GM23338 (cell line): ENCODE measurements around the gene XKR7. TPM values are rescaled to one million over a fixed set of nuclear protein-coding genes. Genes with fewer than 3 reads are reported as not detected.

ENCODE experiments used
- ATAC-seq: fragments of 200-7000 bp; cut with Tn5 transposase; 3 replicates; pipeline ENCODE4 v1.9.1; 2020
- DNase-seq: peaks from one replicate; pipeline ENCODE4 v3.0.0-alpha.2; 2015; ENCODE audit warnings: low spot score
- H2AFZ ChIP-seq: fragments of 200-600 bp; sonication (generic); 2 replicates; pipeline ENCODE4 v1.8.0; 2016; ENCODE audit warnings: antibody characterized with exemption, mild to moderate bottlenecking, moderate library complexity
- H3F3A ChIP-seq: fragments of 200-600 bp; sonication (generic); replicated peaks from 2 replicates; pipeline ENCODE4 v1.8.0; 2017; ENCODE audit warnings: antibody characterized with exemption, mixed run types, low read depth
- H3K27ac ChIP-seq: fragments of 200-600 bp; sonication (generic); 2 replicates; pipeline ENCODE4 v1.6.1; 2016; ENCODE audit warnings: low read depth
- H3K27me3 ChIP-seq: fragments of 200-600 bp; sonication (generic); 2 replicates; pipeline ENCODE4 v1.8.0; 2016; ENCODE audit warnings: mild to moderate bottlenecking, mixed run types, moderate library complexity; ENCODE audit not compliant: insufficient read depth
- H3K36me3 ChIP-seq: fragments of 200-600 bp; sonication (generic); 2 replicates; pipeline ENCODE4 v1.8.0; 2016; ENCODE audit warnings: mild to moderate bottlenecking; ENCODE audit not compliant: insufficient read depth
- H3K4me1 ChIP-seq: fragments of 200-600 bp; sonication (generic); 2 replicates; pipeline ENCODE4 v1.8.0; 2016; ENCODE audit warnings: mild to moderate bottlenecking, moderate library complexity; ENCODE audit not compliant: insufficient read depth
- H3K4me2 ChIP-seq: fragments of 200-600 bp; sonication (generic); 2 replicates; pipeline ENCODE4 v1.7.1; 2017; ENCODE audit warnings: mixed run types
- H3K4me3 ChIP-seq: fragments of 200-600 bp; sonication (generic); 2 replicates; pipeline ENCODE4 v1.6.1; 2016; ENCODE audit warnings: mixed run types
- H3K79me2 ChIP-seq: fragments of 200-600 bp; sonication (generic); replicated peaks from 2 replicates; pipeline ENCODE4 v1.8.0; 2017; ENCODE audit warnings: mild to moderate bottlenecking; ENCODE audit not compliant: insufficient read depth
- H3K9me2 ChIP-seq: fragments of 200-600 bp; sonication (generic); 2 replicates; pipeline ENCODE4 v1.8.0; 2017; ENCODE audit not compliant: insufficient read depth
- H4K20me1 ChIP-seq: fragments of 200-600 bp; sonication (generic); replicated peaks from 2 replicates; pipeline ENCODE4 v1.8.0; 2017; ENCODE audit warnings: mild to moderate bottlenecking; ENCODE audit not compliant: insufficient read depth
- H3K27ac Mint-ChIP-seq: 2 replicates; pipeline ENCODE4 v1.8.0; 2020; ENCODE audit warnings: inconsistent platforms, mild to moderate bottlenecking, moderate library complexity, mixed read lengths
- H3K27me3 Mint-ChIP-seq: 3 replicates; pipeline ENCODE4 v1.8.0; 2022; ENCODE audit warnings: low read depth, mild to moderate bottlenecking, moderate library complexity, mixed read lengths, inconsistent platforms; ENCODE audit not compliant: insufficient read depth, poor library complexity
- H3K36me3 Mint-ChIP-seq: 3 replicates; pipeline ENCODE4 v1.8.0; 2021; ENCODE audit warnings: low read depth, mild to moderate bottlenecking, inconsistent platforms, moderate library complexity, mixed read lengths
- H3K4me1 Mint-ChIP-seq: 3 replicates; pipeline ENCODE4 v1.8.0; 2020; ENCODE audit warnings: mild to moderate bottlenecking, inconsistent platforms, mixed read lengths
- H3K4me3 Mint-ChIP-seq: 3 replicates; pipeline ENCODE4 v1.8.0; 2021; ENCODE audit warnings: moderate library complexity, mild to moderate bottlenecking, inconsistent platforms, mixed read lengths
- H3K9me3 Mint-ChIP-seq: 3 replicates; pipeline ENCODE4 v1.8.0; 2020; ENCODE audit warnings: moderate library complexity, mild to moderate bottlenecking, inconsistent platforms, mixed read lengths
- EZH2 ChIP-seq: fragments of 200-600 bp; sonication (generic); IDR thresholded peaks from one replicate; pipeline ENCODE4 v1.8.0; 2017; ENCODE audit warnings: antibody characterized with exemption, mild to moderate bottlenecking, low read depth; ENCODE audit not compliant: unreplicated experiment
- EZH2phosphoT487 ChIP-seq: fragments of 200-600 bp; sonication (generic); IDR thresholded peaks from one replicate; pipeline ENCODE4 v1.8.1; 2018; ENCODE audit warnings: antibody characterized with exemption; ENCODE audit not compliant: unreplicated experiment
- NANOG ChIP-seq: IDR thresholded peaks from 2 replicates; pipeline ENCODE4 v1.6.1; 2016; ENCODE audit warnings: antibody characterized with exemption, borderline replicate concordance
- POLR2AphosphoS5 ChIP-seq: IDR thresholded peaks from 2 replicates; pipeline ENCODE4 v1.6.1; 2016; ENCODE audit warnings: antibody characterized with exemption, low read depth
- STAT1 ChIP-seq: IDR thresholded peaks from one replicate; pipeline ENCODE4 v1.6.1; 2016; ENCODE audit warnings: antibody characterized with exemption; ENCODE audit not compliant: unreplicated experiment
- ZNF114 ChIP-seq: fragments of 250-450 bp; sonication (Bioruptor Pico); IDR thresholded peaks from 2 replicates; pipeline ENCODE4 v1.5.0; 2020; ENCODE audit warnings: mild to moderate bottlenecking, moderate library complexity
- ZNF331 ChIP-seq: fragments of 250-450 bp; sonication (Bioruptor Pico); IDR thresholded peaks from 2 replicates; pipeline ENCODE4 v1.5.0; 2020; ENCODE audit warnings: low read depth, mild to moderate bottlenecking, moderate library complexity
- polyA plus RNA-seq: library from polyadenylated mRNA; unstranded; fragments of >200 nt; fragmentation: Nextera tagmentation; extraction: Ambion mirVana; gene quantifications from 2 replicates; pipeline ENCODE4 v1.2.1, GENCODE V29; 2016
- total RNA-seq: library from RNA; depleted of rRNA; stranded (reverse); fragments of >200 nt; shearing (Covaris generic); gene quantifications from 2 replicates; pipeline ENCODE4 v1.2.3, GENCODE V29; 2014
- TF ChIP-seq, protein P1 (sequence below): IDR thresholded peaks from 2 replicates; pipeline ENCODE4 v1.6.1; 2016; ENCODE audit warnings: antibody characterized with exemption
- TF ChIP-seq, protein P2 (sequence below): IDR thresholded peaks from one replicate; pipeline ENCODE4 v1.6.1; 2018; ENCODE audit warnings: antibody characterized with exemption; ENCODE audit not compliant: unreplicated experiment
- TF ChIP-seq, protein P3 (sequence below), 2 experiments: fragments of 200-600 bp in 1 of 2; sonication (generic) in 1 of 2; conservative IDR thresholded peaks; 2 replicates each; pipeline versions ENCODE4 v1.5.1 to v1.6.1; 2016 to 2017; ENCODE audit warnings: antibody characterized with exemption in 2 of 2, low read depth in 2 of 2, mild to moderate bottlenecking in 2 of 2, moderate library complexity in 1 of 2
- TF ChIP-seq, protein P4 (sequence below): fragments of 250-450 bp; sonication (Bioruptor Pico); IDR thresholded peaks from 2 replicates; pipeline ENCODE4 v1.5.0; 2020; ENCODE audit warnings: mild to moderate bottlenecking, moderate library complexity

The XKR7 gene
- total and polyA plus RNA-seq, 2 experiments from 2014 or later, result 0.61 to 3.9 TPM

DNA sequence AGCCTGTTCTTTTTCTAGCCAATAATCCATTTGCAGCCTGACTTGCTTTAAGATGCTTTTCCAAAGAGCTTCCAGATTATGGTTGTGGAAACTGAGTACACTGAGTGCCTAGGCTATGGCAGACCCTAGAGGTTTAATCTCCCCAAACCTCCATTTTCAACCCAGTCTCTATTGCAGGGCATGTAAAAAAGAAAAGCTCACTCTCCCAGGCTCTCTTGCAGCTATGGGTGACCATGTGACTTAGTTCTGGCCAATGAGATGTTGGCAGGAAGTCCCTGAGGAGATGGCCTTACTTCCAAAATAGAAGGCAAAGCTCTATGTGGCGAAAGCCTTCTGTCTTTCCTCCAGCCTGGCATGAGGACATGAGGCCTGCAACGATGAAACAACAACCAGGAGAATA, 19.9 kb upstream of the XKR7 start (continued):
- TF ChIP-seq, protein P1, sequence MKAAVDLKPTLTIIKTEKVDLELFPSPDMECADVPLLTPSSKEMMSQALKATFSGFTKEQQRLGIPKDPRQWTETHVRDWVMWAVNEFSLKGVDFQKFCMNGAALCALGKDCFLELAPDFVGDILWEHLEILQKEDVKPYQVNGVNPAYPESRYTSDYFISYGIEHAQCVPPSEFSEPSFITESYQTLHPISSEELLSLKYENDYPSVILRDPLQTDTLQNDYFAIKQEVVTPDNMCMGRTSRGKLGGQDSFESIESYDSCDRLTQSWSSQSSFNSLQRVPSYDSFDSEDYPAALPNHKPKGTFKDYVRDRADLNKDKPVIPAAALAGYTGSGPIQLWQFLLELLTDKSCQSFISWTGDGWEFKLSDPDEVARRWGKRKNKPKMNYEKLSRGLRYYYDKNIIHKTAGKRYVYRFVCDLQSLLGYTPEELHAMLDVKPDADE, result no peak
- no peak for TF ChIP-seq ZNF114 (CRISPR knock-in tag)
- no peak for TF ChIP-seq EZH2
- no peak for TF ChIP-seq EZH2phosphoT487
- TF ChIP-seq, protein P2, sequence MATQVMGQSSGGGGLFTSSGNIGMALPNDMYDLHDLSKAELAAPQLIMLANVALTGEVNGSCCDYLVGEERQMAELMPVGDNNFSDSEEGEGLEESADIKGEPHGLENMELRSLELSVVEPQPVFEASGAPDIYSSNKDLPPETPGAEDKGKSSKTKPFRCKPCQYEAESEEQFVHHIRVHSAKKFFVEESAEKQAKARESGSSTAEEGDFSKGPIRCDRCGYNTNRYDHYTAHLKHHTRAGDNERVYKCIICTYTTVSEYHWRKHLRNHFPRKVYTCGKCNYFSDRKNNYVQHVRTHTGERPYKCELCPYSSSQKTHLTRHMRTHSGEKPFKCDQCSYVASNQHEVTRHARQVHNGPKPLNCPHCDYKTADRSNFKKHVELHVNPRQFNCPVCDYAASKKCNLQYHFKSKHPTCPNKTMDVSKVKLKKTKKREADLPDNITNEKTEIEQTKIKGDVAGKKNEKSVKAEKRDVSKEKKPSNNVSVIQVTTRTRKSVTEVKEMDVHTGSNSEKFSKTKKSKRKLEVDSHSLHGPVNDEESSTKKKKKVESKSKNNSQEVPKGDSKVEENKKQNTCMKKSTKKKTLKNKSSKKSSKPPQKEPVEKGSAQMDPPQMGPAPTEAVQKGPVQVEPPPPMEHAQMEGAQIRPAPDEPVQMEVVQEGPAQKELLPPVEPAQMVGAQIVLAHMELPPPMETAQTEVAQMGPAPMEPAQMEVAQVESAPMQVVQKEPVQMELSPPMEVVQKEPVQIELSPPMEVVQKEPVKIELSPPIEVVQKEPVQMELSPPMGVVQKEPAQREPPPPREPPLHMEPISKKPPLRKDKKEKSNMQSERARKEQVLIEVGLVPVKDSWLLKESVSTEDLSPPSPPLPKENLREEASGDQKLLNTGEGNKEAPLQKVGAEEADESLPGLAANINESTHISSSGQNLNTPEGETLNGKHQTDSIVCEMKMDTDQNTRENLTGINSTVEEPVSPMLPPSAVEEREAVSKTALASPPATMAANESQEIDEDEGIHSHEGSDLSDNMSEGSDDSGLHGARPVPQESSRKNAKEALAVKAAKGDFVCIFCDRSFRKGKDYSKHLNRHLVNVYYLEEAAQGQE, result no peak
- TF ChIP-seq POLR2AphosphoS5, result no peak
- no peak for TF ChIP-seq NANOG
- TF ChIP-seq, protein P3, sequence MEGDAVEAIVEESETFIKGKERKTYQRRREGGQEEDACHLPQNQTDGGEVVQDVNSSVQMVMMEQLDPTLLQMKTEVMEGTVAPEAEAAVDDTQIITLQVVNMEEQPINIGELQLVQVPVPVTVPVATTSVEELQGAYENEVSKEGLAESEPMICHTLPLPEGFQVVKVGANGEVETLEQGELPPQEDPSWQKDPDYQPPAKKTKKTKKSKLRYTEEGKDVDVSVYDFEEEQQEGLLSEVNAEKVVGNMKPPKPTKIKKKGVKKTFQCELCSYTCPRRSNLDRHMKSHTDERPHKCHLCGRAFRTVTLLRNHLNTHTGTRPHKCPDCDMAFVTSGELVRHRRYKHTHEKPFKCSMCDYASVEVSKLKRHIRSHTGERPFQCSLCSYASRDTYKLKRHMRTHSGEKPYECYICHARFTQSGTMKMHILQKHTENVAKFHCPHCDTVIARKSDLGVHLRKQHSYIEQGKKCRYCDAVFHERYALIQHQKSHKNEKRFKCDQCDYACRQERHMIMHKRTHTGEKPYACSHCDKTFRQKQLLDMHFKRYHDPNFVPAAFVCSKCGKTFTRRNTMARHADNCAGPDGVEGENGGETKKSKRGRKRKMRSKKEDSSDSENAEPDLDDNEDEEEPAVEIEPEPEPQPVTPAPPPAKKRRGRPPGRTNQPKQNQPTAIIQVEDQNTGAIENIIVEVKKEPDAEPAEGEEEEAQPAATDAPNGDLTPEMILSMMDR (conservative IDR thresholded peaks at IDR 0.05; ENCODE audit: low read depth in 2 of 2), result no peak
- TF ChIP-seq ZNF331 (CRISPR knock-in tag), result no peak
- no peak for TF ChIP-seq STAT1

DNA sequence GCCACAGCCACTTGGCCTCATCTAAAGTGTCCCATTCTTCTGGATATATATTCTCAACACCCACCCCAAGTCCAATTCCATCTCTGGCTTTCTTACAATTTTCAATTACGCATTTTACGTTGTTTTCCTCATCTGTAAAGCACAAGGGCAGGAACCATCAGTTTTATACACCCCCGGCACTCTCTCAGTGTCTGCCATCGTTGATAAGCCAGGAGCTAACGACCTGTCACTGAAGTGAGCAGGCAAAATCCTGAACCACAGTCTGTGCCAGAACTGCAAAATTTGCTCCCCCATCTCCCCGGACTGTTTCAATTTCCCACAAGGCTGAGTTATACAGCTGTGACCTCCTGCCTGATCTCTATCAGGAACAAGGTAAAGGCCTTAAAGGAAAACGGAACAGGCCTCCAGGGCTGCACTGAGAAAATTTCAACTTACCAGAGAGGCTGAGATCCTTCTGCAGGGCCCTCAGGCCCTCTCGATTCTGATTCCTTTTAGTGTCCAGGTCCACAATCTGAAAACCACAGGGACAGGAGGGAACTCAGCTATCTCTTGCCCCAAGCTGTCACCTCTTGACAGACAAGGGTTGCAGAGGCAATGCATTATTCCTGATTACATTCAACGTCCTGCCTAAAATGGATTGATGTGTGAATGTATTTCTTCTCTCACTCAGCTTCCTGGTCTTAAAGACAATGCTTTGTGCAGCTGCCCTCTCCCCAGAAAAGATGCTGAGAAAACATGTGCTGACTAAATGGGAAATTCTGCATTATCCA, 17.9 kb upstream of the XKR7 start:
- peaks cover 51% of the 10 kb centered on the region for H4K20me1 ChIP-seq
- H3K9me3 Mint-ChIP-seq, result peaks cover 19% of the 10 kb centered on the region
- no peaks in the 10 kb centered on the region for H3K27me3 ChIP-seq
- peak overlapping the region; percentile 100; the same call in 1 of the 2 replicates for H3K4me3 ChIP-seq
- H3K36me3 Mint-ChIP-seq, result peaks cover 56% of the 10 kb centered on the region
- H3K4me1 ChIP-seq, result peaks cover 10% of the 10 kb centered on the region
- H3K4me2 ChIP-seq, result 0 out of 2 replicates have a peak overlapping the region, but pooled peaks have one; percentile 100
- no peak overlapping the region for H2AFZ ChIP-seq
- peaks cover 10% of the 10 kb centered on the region for H3F3A ChIP-seq
- ATAC-seq (no peak), DNase-seq (no peak)
- H3K4me3 Mint-ChIP-seq, result peak overlapping the region; percentile 94
- H3K27ac ChIP-seq, result no peak overlapping the region
- no peaks in the 10 kb centered on the region for H3K9me2 ChIP-seq
- H3K4me1 Mint-ChIP-seq, result peaks cover 8% of the 10 kb centered on the region
- H3K27ac Mint-ChIP-seq, result no peak overlapping the region
- H3K36me3 ChIP-seq, result peaks cover 41% of the 10 kb centered on the region
- peaks cover 7% of the 10 kb centered on the region for H3K27me3 Mint-ChIP-seq
- peaks cover 32% of the 10 kb centered on the region for H3K79me2 ChIP-seq
- TF ChIP-seq EZH2 (no peak), STAT1 (no peak), ZNF331 (CRISPR knock-in tag) (no peak)
- TF ChIP-seq, protein P4, sequence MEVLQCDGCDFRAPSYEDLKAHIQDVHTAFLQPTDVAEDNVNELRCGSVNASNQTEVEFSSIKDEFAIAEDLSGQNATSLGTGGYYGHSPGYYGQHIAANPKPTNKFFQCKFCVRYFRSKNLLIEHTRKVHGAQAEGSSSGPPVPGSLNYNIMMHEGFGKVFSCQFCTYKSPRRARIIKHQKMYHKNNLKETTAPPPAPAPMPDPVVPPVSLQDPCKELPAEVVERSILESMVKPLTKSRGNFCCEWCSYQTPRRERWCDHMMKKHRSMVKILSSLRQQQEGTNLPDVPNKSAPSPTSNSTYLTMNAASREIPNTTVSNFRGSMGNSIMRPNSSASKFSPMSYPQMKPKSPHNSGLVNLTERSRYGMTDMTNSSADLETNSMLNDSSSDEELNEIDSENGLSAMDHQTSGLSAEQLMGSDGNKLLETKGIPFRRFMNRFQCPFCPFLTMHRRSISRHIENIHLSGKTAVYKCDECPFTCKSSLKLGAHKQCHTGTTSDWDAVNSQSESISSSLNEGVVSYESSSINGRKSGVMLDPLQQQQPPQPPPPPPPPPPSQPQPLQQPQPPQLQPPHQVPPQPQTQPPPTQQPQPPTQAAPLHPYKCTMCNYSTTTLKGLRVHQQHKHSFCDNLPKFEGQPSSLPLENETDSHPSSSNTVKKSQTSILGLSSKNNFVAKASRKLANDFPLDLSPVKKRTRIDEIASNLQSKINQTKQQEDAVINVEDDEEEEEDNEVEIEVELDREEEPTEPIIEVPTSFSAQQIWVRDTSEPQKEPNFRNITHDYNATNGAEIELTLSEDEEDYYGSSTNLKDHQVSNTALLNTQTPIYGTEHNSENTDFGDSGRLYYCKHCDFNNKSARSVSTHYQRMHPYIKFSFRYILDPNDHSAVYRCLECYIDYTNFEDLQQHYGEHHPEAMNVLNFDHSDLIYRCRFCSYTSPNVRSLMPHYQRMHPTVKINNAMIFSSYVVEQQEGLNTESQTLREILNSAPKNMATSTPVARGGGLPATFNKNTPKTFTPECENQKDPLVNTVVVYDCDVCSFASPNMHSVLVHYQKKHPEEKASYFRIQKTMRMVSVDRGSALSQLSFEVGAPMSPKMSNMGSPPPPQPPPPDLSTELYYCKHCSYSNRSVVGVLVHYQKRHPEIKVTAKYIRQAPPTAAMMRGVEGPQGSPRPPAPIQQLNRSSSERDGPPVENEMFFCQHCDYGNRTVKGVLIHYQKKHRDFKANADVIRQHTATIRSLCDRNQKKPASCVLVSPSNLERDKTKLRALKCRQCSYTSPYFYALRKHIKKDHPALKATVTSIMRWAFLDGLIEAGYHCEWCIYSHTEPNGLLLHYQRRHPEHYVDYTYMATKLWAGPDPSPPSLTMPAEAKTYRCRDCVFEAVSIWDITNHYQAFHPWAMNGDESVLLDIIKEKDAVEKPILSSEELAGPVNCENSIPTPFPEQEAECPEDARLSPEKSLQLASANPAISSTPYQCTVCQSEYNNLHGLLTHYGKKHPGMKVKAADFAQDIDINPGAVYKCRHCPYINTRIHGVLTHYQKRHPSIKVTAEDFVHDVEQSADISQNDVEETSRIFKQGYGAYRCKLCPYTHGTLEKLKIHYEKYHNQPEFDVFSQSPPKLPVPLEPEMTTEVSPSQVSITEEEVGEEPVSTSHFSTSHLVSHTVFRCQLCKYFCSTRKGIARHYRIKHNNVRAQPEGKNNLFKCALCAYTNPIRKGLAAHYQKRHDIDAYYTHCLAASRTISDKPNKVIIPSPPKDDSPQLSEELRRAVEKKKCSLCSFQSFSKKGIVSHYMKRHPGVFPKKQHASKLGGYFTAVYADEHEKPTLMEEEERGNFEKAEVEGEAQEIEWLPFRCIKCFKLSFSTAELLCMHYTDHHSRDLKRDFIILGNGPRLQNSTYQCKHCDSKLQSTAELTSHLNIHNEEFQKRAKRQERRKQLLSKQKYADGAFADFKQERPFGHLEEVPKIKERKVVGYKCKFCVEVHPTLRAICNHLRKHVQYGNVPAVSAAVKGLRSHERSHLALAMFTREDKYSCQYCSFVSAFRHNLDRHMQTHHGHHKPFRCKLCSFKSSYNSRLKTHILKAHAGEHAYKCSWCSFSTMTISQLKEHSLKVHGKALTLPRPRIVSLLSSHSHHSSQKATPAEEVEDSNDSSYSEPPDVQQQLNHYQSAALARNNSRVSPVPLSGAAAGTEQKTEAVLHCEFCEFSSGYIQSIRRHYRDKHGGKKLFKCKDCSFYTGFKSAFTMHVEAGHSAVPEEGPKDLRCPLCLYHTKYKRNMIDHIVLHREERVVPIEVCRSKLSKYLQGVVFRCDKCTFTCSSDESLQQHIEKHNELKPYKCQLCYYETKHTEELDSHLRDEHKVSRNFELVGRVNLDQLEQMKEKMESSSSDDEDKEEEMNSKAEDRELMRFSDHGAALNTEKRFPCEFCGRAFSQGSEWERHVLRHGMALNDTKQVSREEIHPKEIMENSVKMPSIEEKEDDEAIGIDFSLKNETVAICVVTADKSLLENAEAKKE (CRISPR knock-in tag), result no peak
